Measurements from ENCODE around the gene SFSWAP.

The SFSWAP gene

DNA sequence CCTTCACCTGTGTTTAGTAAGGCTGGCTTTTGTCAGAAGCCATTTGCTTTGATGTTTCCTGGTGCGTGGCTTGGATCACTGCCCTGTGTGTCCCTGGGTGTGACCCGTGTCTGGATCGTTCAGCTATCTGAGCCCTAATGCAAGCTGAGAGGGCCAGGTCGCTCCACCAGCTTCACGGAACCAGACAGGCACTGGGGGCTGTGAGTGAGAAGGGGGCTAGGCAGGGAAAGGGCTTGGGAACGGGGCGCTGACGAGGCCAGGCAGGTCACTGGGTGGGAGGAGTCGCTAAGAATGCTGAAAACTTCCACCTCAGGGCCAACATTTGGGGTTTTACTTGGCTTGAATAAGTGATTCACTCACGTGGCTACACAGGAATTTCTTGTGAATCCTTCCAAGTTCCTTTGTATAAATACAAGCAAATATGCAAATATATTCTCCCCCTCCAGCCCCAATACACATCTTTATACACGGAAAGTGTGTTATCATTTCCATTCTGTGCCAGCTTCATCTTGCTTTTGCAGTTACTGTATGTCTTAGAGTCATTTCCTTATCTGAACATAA is 93.2 kb downstream of the SFSWAP start:
- H3K4me3 ChIP-seq (ENCODE audit: low read length in 2 of 2), result no peak overlapping the region
- peaks cover 0 to 6% of the 10 kb centered on the region in 2 donors for H3K9me3 ChIP-seq (replicated peaks in 1 of 2; ENCODE audit: control insufficient read depth in 2 of 2, insufficient read depth in 1 of 2, low read depth in 1 of 2, low read length in 2 of 2)
- no peak for DNase-seq (ENCODE audit: low spot score)
- no peak overlapping the region for H3K14ac ChIP-seq (ENCODE audit: low read length)
- H2BK120ac ChIP-seq (ENCODE audit: low read depth, low read length), result no peak overlapping the region
- H3K27me3 ChIP-seq (ENCODE audit: control insufficient read depth in 3 of 3, insufficient read depth in 3 of 3, low read depth in 1 of 3, low read length in 3 of 3), result no peaks in the 10 kb centered on the region
- no peak overlapping the region for H2BK15ac ChIP-seq (ENCODE audit: low read length)
- no CpG with 5 or more reads among the region's 11 CpGs for WGBS, 2 donors (ENCODE audit: extremely low coverage in 2 of 2, insufficient read length in 2 of 2, insufficient replicate concordance in 1 of 2)
- H3K9ac ChIP-seq (ENCODE audit: low read depth, low read length, poor library complexity), result no peak overlapping the region
- no peak overlapping the region for H3K4me2 ChIP-seq (ENCODE audit: insufficient read depth, low read length, poor library complexity, severe bottlenecking)
- no peak overlapping the region for H3K23ac ChIP-seq (ENCODE audit: low read depth, low read length, poor library complexity)
- no peak overlapping the region for H2AK5ac ChIP-seq (ENCODE audit: low read depth, low read length)
- peaks cover 13 to 34% of the 10 kb centered on the region in 2 donors for H3K36me3 ChIP-seq (replicated peaks in 1 of 2; ENCODE audit: control insufficient read depth in 2 of 2, insufficient read depth in 2 of 2, low read length in 2 of 2)
- H4K8ac ChIP-seq (ENCODE audit: low read depth, low read length), result no peak overlapping the region
- no peak overlapping the region for H3K27ac ChIP-seq (replicated peaks; ENCODE audit: low read length)
- H2BK12ac ChIP-seq (ENCODE audit: low read length), result no peak overlapping the region
- H3K4ac ChIP-seq (ENCODE audit: low read length), result no peak overlapping the region
- H2BK5ac ChIP-seq (ENCODE audit: low read length), result no peak overlapping the region
- H4K91ac ChIP-seq (ENCODE audit: low read depth, low read length, poor library complexity), result no peak overlapping the region
- H3K18ac ChIP-seq (ENCODE audit: low read length), result peak overlapping the region; percentile 38
- H3K79me1 ChIP-seq (ENCODE audit: low read depth, low read length), result no peaks in the 10 kb centered on the region
- peaks cover 0 to 2% of the 10 kb centered on the region in 2 donors for H3K4me1 ChIP-seq (ENCODE audit: control insufficient read depth in 2 of 2, insufficient read depth in 1 of 2, low read depth in 1 of 2, low read length in 2 of 2)
- H2AFZ ChIP-seq (ENCODE audit: low read length), result no peak overlapping the region

GRCh38 chr12:131805421-131805820 is 94.5 kb downstream of the SFSWAP start:
- Histone ChIP-seq H2BK12ac (ENCODE audit: low read length) (no peak overlapping the region), H3K23ac (ENCODE audit: low read depth, low read length, poor library complexity) (no peak overlapping the region), H3K9me3 (replicated peaks in 1 of 2; ENCODE audit: control insufficient read depth in 2 of 2, insufficient read depth in 1 of 2, low read depth in 1 of 2, low read length in 2 of 2) (peaks cover 0 to 6% of the 10 kb centered on the region in 2 donors), H3K4me2 (ENCODE audit: insufficient read depth, low read length, poor library complexity, severe bottlenecking) (no peak overlapping the region), H2AFZ (ENCODE audit: low read length) (no peak overlapping the region), H3K79me1 (ENCODE audit: low read depth, low read length) (no peaks in the 10 kb centered on the region), H3K4me3 (ENCODE audit: low read length in 2 of 2) (no peak overlapping the region), H3K27ac (replicated peaks; ENCODE audit: low read length) (no peak overlapping the region), H3K4me1 (ENCODE audit: control insufficient read depth in 2 of 2, insufficient read depth in 1 of 2, low read depth in 1 of 2, low read length in 2 of 2) (peaks cover 0 to 2% of the 10 kb centered on the region in 2 donors), H3K14ac (ENCODE audit: low read length) (no peak overlapping the region), H2AK5ac (ENCODE audit: low read depth, low read length) (no peak overlapping the region), H2BK120ac (ENCODE audit: low read depth, low read length) (no peak overlapping the region), H3K4ac (ENCODE audit: low read length) (no peak overlapping the region), H3K36me3 (replicated peaks in 1 of 2; ENCODE audit: control insufficient read depth in 2 of 2, insufficient read depth in 2 of 2, low read length in 2 of 2) (peaks cover 6 to 21% of the 10 kb centered on the region in 2 donors), H4K91ac (ENCODE audit: low read depth, low read length, poor library complexity) (no peak overlapping the region), H3K9ac (ENCODE audit: low read depth, low read length, poor library complexity) (no peak overlapping the region), H2BK5ac (ENCODE audit: low read length) (no peak overlapping the region), H3K27me3 (ENCODE audit: control insufficient read depth in 3 of 3, insufficient read depth in 3 of 3, low read depth in 1 of 3, low read length in 3 of 3) (no peaks in the 10 kb centered on the region), H4K8ac (ENCODE audit: low read depth, low read length) (no peak overlapping the region), H2BK15ac (ENCODE audit: low read length) (no peak overlapping the region), H3K18ac (ENCODE audit: low read length) (no peak overlapping the region)
- no CpG with 5 or more reads among the region's 5 CpGs for WGBS, 2 donors (ENCODE audit: extremely low coverage in 2 of 2, insufficient read length in 2 of 2, insufficient replicate concordance in 1 of 2)
- DNase-seq (ENCODE audit: low spot score), result no peak

DNA sequence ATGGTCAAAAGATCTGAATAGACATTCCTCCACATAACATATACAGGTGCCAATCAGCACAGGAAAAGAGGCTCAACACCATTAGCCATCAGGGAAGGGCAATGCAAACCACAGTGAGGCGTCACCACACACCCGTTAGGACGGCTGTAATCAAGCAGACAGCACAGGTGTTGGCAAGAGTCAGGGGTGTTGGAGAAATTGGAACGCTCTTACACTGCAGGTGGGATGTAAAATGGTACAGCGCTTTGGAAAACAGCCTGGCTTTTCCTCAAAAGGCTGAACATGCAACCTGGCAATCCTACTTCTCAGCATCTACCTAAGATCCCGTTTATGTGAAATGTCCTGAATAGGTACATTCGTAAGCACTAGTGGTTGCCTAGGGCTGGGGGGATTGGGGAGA is 95.8 kb downstream of the SFSWAP start:
- Histone ChIP-seq H3K4me1 (ENCODE audit: control insufficient read depth in 2 of 2, insufficient read depth in 1 of 2, low read depth in 1 of 2, low read length in 2 of 2) (peaks cover 0 to 2% of the 10 kb centered on the region in 2 donors), H3K4ac (ENCODE audit: low read length) (no peak overlapping the region), H3K27me3 (ENCODE audit: control insufficient read depth in 3 of 3, insufficient read depth in 3 of 3, low read depth in 1 of 3, low read length in 3 of 3) (no peaks in the 10 kb centered on the region), H3K14ac (ENCODE audit: low read length) (no peak overlapping the region), H3K18ac (ENCODE audit: low read length) (no peak overlapping the region), H2BK120ac (ENCODE audit: low read depth, low read length) (no peak overlapping the region), H2BK5ac (ENCODE audit: low read length) (no peak overlapping the region), H3K9ac (ENCODE audit: low read depth, low read length, poor library complexity) (no peak overlapping the region), H2BK12ac (ENCODE audit: low read length) (no peak overlapping the region), H4K8ac (ENCODE audit: low read depth, low read length) (no peak overlapping the region), H3K4me3 (ENCODE audit: low read length in 2 of 2) (no peak overlapping the region), H3K79me1 (ENCODE audit: low read depth, low read length) (no peaks in the 10 kb centered on the region), H3K4me2 (ENCODE audit: insufficient read depth, low read length, poor library complexity, severe bottlenecking) (no peak overlapping the region), H3K23ac (ENCODE audit: low read depth, low read length, poor library complexity) (no peak overlapping the region), H2BK15ac (ENCODE audit: low read length) (no peak overlapping the region), H2AFZ (ENCODE audit: low read length) (no peak overlapping the region), H3K36me3 (replicated peaks in 1 of 2; ENCODE audit: control insufficient read depth in 2 of 2, insufficient read depth in 2 of 2, low read length in 2 of 2) (peaks cover 6 to 13% of the 10 kb centered on the region in 2 donors), H2AK5ac (ENCODE audit: low read depth, low read length) (no peak overlapping the region), H4K91ac (ENCODE audit: low read depth, low read length, poor library complexity) (no peak overlapping the region), H3K27ac (replicated peaks; ENCODE audit: low read length) (no peak overlapping the region), H3K9me3 (replicated peaks in 1 of 2; ENCODE audit: control insufficient read depth in 2 of 2, insufficient read depth in 1 of 2, low read depth in 1 of 2, low read length in 2 of 2) (peaks cover 0 to 4% of the 10 kb centered on the region in 2 donors)
- WGBS, 2 donors (ENCODE audit: extremely low coverage in 2 of 2, insufficient read length in 2 of 2, insufficient replicate concordance in 1 of 2), result no CpG with 5 or more reads among the region's 7 CpGs
- no peak for DNase-seq (ENCODE audit: low spot score)

DNA sequence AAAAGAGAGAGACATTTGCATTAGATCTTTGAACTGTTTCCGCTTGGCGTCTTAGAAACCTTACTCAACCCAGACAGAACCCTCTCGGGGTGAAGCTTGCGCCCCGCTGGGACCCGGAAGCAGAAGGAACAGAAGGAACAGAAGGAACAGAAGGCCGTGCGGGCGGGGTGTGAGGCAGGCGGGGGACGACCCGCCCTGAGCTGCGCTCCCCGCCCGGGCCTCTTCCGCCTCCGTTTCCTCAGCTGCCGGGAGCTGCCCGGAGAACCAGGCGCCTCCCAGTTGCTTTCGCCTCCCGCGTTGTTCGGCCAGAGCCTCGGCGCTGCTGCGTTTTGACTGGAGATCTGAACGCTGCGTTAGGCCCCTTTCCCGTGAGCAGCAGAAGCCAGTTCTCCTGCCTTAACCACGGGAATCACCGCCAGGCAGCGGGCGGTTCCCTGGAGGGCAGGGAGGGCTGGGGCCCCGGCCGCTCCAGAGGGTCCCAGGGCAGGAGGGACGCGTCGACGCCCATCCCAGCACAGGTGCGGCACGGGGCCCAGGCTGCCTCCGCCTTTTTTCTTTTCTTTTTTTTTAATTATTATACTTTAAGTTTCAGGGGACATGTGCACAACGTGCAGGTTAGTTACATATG is 98.0 kb downstream of the SFSWAP start:
- Histone ChIP-seq H2AK5ac (ENCODE audit: low read depth, low read length) (no peak overlapping the region), H3K9ac (ENCODE audit: low read depth, low read length, poor library complexity) (no peak overlapping the region), H4K8ac (ENCODE audit: low read depth, low read length) (no peak overlapping the region), H3K18ac (ENCODE audit: low read length) (peak overlapping the region; percentile 48), H3K4me3 (ENCODE audit: low read length in 2 of 2) (no peak overlapping the region), H3K23ac (ENCODE audit: low read depth, low read length, poor library complexity) (no peak overlapping the region), H2BK120ac (ENCODE audit: low read depth, low read length) (no peak overlapping the region), H3K4ac (ENCODE audit: low read length) (no peak overlapping the region), H3K9me3 (replicated peaks in 1 of 2; ENCODE audit: control insufficient read depth in 2 of 2, insufficient read depth in 1 of 2, low read depth in 1 of 2, low read length in 2 of 2) (peaks cover 3 to 4% of the 10 kb centered on the region in 2 donors), H2AFZ (ENCODE audit: low read length) (no peak overlapping the region), H4K91ac (ENCODE audit: low read depth, low read length, poor library complexity) (no peak overlapping the region), H3K36me3 (replicated peaks in 1 of 2; ENCODE audit: control insufficient read depth in 2 of 2, insufficient read depth in 2 of 2, low read length in 2 of 2) (peaks cover 0 to 3% of the 10 kb centered on the region in 2 donors), H3K14ac (ENCODE audit: low read length) (no peak overlapping the region), H3K4me1 (ENCODE audit: control insufficient read depth in 2 of 2, insufficient read depth in 1 of 2, low read depth in 1 of 2, low read length in 2 of 2) (peaks cover 0 to under 1% of the 10 kb centered on the region in 2 donors), H2BK12ac (ENCODE audit: low read length) (no peak overlapping the region), H2BK15ac (ENCODE audit: low read length) (no peak overlapping the region), H3K27me3 (ENCODE audit: control insufficient read depth in 3 of 3, insufficient read depth in 3 of 3, low read depth in 1 of 3, low read length in 3 of 3) (no peaks in the 10 kb centered on the region), H2BK5ac (ENCODE audit: low read length) (no peak overlapping the region), H3K27ac (replicated peaks; ENCODE audit: low read length) (no peak overlapping the region), H3K4me2 (ENCODE audit: insufficient read depth, low read length, poor library complexity, severe bottlenecking) (no peak overlapping the region), H3K79me1 (ENCODE audit: low read depth, low read length) (no peaks in the 10 kb centered on the region)
- no CpG with 5 or more reads among the region's 44 CpGs for WGBS, 2 donors (ENCODE audit: extremely low coverage in 2 of 2, insufficient read length in 2 of 2, insufficient replicate concordance in 1 of 2)
- DNase-seq (ENCODE audit: low spot score), result no peak

Measured in neuronal stem cell (in vitro differentiated cells).